ENCODE measurements around the gene PDLIM1.

Gene PDLIM1

DNA sequence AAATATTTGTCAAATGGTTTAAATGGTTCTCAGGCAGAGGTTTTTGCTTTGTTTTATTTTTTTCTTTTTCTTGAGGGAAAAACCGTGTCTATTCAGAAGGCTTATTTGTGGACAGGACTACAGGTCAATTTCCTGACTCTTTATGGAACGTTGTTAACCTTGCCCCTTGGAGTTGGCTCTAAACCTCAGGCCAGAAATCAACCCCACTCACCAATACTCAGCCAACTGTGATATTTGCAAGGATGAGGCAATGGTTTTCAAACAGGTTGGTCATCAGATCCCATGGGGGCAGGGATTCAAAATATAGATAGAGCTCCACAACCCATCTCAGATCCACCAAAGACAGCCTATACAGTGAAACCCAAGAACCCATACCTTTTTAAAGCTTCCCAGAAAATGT, 10.2 kb downstream of the PDLIM1 start:
- no peak overlapping the region for H3K4me3 ChIP-seq (ENCODE audit: low read depth, low read length)
- TF ChIP-seq, protein P1, sequence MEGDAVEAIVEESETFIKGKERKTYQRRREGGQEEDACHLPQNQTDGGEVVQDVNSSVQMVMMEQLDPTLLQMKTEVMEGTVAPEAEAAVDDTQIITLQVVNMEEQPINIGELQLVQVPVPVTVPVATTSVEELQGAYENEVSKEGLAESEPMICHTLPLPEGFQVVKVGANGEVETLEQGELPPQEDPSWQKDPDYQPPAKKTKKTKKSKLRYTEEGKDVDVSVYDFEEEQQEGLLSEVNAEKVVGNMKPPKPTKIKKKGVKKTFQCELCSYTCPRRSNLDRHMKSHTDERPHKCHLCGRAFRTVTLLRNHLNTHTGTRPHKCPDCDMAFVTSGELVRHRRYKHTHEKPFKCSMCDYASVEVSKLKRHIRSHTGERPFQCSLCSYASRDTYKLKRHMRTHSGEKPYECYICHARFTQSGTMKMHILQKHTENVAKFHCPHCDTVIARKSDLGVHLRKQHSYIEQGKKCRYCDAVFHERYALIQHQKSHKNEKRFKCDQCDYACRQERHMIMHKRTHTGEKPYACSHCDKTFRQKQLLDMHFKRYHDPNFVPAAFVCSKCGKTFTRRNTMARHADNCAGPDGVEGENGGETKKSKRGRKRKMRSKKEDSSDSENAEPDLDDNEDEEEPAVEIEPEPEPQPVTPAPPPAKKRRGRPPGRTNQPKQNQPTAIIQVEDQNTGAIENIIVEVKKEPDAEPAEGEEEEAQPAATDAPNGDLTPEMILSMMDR (IDR thresholded peaks at IDR 0.05; ENCODE audit: low read depth, low read length), result no peak

DNA sequence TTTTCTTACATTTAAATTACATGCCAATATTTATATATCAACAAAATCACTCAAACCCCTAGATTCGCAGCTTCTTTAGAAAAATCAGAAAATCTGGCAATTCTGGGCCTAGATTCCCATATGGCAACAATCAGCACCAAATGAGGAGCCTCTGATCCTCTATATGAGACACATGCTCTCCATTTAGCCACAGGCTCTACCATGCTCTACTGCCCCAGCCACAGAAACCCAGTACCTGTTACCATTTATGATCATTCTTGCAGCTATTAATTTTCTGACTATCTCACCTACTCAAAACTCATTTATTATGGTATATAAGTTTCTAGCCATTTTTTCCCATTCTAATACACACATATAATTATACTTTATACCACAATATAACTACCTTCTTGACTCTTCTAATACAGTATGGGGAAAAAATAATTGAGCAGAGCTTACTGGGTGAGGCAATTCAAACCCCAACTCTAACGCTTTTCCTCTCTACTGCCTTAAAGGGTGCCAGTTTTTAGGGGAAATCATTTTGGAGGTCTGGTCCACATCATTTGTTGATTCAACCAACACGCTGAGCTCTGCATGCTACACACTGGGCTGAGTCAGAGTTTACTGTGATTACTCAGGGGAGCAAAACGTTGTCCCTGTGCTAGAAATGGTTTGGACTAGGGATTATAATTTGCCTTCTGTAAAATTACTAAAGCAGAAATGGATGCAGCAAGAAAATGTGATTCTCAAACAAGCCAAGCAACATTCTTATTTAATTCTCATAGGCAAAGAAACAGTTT, 11.6 kb downstream of the PDLIM1 start:
- TF ChIP-seq, protein P1 (IDR thresholded peaks at IDR 0.05; ENCODE audit: low read depth, low read length), result no peak
- H3K4me3 ChIP-seq (ENCODE audit: low read depth, low read length), result no peak overlapping the region

DNA sequence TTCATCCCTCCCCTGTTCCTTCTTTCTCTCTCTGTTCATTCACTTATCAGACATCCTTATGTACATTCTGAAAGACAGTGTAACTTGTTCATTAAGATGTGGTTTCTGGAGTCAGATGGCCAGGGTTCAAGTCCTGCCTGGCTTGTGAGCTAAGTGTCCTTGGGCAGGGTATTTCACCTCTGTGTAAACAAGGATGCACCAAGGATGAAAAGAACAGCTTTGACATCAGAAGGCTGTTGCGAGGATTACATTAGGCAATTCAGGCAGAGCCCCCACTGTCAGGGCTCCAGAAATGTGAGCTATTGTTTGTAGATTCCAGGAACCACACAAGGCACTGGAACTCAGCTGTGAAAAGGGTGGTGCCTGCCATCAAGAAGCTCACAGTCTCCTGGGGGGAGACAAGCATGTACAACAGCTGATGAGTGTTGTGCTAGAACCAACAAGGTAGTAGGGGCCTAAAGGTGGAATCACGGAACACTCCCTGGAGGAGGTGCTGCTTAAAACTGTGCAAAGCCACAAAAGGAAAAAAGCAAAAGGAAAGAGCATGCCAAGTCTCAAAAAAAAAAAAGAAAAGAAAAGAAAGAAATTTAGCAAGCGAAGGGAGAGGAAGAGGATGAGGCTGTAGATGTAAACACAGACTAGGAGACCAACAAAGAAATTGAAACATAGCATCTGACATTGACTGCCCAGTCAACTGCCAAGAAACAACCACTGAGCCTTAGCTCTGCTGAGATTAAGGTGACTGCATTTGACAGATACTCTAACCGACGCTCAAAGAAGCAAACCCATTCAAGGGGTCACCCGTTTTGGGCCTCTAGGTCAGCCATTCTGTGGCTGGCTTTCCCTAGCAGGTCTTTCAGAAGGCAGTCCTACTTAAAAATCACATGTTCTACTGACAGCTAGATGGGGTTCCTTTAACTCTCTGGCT, 12.5 kb downstream of the PDLIM1 start:
- no peak overlapping the region for H3K4me3 ChIP-seq (ENCODE audit: low read depth, low read length)
- TF ChIP-seq, protein P1 (IDR thresholded peaks at IDR 0.05; ENCODE audit: low read depth, low read length), result no peak

DNA sequence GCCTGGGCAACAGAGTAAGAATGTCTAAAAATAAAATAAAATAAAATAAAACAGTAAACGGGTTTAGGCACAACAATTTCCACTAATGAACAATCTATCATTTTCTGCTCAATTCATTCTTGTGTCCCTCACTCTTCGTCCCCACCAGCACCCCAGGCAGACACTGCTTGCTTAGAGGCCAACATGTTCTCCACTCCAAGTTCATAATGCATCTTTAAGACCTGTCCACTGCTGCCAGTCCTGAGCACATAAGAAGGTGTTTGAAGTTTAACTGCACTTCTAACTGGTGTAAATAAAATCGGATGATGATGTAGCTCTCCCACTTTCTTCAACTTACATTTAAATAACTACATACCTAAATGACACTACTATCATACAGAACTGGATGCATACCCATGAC, 13.2 kb downstream of the PDLIM1 start:
- no peak overlapping the region for H3K4me3 ChIP-seq (ENCODE audit: low read depth, low read length)
- TF ChIP-seq, protein P1 (IDR thresholded peaks at IDR 0.05; ENCODE audit: low read depth, low read length), result no peak

DNA sequence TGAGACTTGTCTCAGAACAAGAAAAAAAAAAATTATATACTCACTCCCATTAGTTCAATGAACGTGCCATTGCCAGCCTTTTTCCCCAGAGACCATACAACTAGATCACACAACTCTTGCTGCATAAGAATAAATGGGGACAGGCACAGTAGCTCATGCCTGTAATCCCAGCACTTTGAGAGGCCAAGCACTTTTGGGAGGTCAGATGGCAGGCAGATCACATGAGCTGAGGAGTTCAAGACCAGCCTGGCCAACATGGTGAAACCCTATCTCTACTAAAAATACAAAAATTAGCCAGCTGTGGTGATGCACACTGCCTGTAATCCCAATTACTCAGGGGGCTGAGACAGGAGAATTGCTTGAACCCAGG, 13.6 kb downstream of the PDLIM1 start:
- TF ChIP-seq, protein P1 (IDR thresholded peaks at IDR 0.05; ENCODE audit: low read depth, low read length), result no peak

DNA sequence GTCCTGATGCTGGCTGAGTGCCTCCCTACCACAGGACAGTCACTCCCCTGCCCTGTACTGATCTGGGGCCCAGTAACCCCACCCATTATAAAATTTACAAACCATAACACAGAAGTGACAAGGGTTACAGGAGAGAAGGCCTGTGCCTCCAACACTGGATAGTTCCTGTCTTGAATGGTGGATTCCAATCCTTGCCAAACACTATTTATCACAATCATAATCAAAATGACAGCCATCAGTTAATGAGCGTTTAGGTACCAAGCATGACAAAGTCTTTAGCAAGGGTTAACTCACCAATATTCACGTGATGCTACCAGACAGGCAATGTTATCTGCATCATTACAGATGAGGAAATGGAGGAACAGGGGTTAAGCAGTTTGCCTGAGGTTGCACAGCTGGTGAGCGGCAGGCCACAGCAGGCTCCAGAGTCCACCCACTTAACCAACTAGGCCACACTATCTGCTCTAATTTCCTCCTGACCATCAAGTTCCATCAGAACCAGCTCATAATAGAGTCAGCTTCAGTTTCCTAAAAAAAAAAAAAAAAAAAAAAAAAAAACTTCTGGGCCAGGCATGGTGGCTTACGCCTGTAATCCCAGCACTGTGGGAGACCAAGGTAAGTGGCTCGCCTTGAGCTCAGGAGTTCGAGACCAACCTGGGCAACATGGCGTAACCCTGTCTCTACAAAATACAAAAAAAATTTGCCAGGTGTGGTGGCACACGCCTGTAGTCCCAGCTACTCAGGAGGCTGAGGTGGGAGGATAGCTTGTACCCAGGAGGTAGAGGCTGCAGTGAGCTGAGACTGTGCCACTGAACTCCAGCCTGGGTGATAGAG, 14.2 kb downstream of the PDLIM1 start:
- TF ChIP-seq, protein P1 (IDR thresholded peaks at IDR 0.05; ENCODE audit: low read depth, low read length), result no peak

More for the DNA sequence above, 13.6 kb downstream of the PDLIM1 start:
- no peak overlapping the region for H3K4me3 ChIP-seq (ENCODE audit: low read depth, low read length)

More for the DNA sequence above, 14.2 kb downstream of the PDLIM1 start:
- no peak overlapping the region for H3K4me3 ChIP-seq (ENCODE audit: low read depth, low read length)

Data from WI38 (cell line).